HK-2 (cell line): ENCODE measurements around the gene TPD52L1.

ENCODE experiments used
- DNase-seq: peaks from one replicate; pipeline ENCODE4 v3.0.0-alpha.2; 2018; ENCODE audit not compliant: unreplicated experiment

Gene TPD52L1

GRCh38 chr6:125236536-125237327 is 83.2 kb downstream of the TPD52L1 start:
- DNase-seq = no peak

GRCh38 chr6:125237764-125238163 is 84.2 kb downstream of the TPD52L1 start:
- no peak for DNase-seq

- DNase-seq = no peak
Observed at GRCh38 chr6:125245109-125245508, 91.5 kb downstream of the TPD52L1 start.

DNA sequence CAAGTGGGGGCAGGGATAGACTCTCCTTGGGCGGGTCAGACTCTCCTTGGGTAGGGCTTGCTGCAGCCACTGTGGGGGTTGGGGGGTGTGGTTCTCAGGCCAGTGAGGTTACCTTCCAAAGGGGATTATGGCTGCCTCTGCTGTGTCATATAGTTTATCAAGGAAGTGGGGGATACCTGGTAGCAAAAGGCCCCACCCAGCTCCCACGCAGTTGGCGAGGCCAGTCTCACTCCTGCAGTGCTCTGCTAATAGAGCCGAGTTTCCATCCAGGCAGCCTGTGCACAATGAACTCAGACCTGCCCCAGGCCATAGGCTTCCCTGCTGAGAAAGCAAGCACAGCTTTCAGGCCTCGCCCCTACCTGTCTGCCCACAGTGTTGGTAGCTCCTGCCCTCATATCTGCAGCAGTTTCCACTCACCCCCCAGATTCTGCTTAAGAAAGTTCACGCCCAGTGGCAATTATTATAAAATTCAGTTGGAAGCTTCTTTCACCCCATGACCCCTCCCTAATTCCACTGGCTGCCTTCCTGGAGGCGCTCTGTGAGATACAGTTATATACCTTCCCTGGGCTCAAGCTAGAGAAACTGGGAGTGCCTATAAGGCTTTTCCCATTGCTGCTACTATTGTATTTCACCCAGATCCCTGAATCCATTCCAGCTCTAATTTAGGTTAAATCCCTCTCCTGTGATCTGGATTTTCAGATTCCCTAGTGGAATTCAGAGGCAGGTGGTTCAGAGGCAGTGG is 92.1 kb downstream of the TPD52L1 start:
- DNase-seq = no peak

DNA sequence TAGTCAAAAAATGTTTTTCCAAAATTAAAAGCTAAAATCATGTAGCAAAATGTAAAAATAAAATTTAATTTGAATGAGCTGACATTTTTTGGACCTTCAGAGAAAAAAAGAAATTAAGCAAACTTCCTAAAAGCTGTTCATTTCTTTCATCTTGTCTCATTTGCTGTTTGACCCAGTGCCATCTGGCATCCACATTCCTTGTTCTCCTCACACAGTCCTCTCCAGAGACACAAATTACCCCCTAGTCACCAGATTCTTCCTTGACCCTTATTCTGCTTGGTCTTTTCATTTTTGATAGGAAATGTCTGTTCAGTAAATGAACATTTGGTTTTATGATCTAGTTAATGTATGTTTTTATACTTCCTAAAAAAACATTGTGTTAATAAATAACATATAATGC is 93.0 kb downstream of the TPD52L1 start:
- DNase-seq = no peak

DNA sequence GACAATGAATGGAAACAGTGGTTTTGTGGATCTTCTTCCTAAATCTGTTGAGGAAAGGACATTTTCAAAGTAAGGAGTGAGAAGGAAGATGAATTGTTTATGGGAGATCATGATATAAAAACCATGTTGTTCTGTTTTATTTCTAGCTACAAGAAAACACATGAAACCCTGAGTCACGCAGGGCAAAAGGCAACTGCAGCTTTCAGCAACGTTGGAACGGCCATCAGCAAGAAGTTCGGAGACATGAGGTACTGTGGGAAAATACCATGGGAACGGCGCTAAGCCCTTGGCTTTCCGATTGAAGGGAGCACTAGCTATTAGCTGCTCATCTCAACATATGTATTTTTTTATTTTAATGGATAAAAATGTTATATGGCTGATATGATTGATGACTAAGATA is 94.6 kb downstream of the TPD52L1 start:
- DNase-seq = no peak

DNA sequence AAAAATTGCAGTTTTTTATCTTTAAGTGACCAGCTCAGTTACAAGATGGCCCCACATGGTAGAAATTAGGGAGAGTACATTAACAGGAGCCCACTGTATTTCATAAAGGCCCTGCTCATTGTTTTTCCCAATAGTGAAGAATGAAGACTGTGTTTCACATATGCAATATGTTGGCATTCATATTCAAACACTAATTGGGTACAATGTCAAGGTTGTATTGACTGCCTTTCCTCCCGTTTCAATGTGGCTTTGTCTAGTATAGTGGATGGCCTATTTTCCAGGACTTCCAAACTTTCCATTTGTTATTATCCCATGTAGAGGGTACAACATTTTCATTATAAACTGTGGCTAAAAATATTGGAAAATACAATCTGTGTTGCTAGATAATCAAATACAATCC is 96.9 kb downstream of the TPD52L1 start:
- no peak for DNase-seq

GRCh38 chr6:125251516-125252220 is 98.1 kb downstream of the TPD52L1 start:
- no peak for DNase-seq

DNA sequence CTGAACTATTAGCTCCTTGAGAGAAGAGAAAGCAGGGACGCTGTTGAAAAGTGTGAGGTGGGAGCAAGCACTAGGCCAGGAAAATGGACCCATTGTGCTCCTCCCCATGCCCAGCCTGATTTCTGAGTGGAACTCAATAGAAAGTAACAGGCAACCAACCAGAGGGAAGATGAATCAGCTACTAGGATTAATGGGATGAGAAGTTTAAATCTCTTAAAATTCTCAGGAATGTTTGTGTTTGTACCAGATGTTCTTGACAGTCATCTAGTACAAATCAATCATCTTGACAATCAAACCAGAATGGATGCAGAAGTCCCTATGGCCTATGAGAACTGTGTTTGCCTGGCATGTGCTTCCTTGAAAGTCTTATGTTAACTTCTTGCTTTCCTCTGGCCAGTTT is 99.3 kb downstream of the TPD52L1 start:
- no peak for DNase-seq

DNA sequence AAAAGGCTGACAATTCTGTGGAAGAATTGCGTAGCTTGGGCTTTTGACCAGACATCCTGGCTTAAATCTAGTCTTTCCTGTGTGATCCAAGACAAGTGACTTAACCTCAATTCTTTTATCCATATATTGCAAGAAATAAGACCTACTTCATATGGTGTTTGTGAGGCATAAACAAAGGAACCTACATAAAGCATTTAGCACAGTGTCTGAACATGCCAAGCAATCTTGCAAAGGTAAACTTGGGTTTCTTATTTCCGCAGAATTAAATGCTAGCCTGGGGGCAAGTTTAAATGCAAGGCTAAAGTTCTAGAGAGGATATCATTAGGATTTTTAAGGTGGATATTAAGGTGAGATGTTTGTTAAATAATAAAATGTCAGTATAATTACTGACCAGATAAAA is 100.3 kb downstream of the TPD52L1 start:
- no peak for DNase-seq

- no peak for DNase-seq
Observed at GRCh38 chr6:125254321-125254720, 100.7 kb downstream of the TPD52L1 start.

- no peak for DNase-seq
Observed at GRCh38 chr6:125255201-125255600, 101.6 kb downstream of the TPD52L1 start.

GRCh38 chr6:125257351-125257750 is 103.8 kb downstream of the TPD52L1 start:
- DNase-seq = no peak

- DNase-seq = no peak
Observed at GRCh38 chr6:125258651-125259353, 105.2 kb downstream of the TPD52L1 start.

GRCh38 chr6:125259354-125259736 is 105.8 kb downstream of the TPD52L1 start:
- DNase-seq = no peak

GRCh38 chr6:125262016-125263013 is 108.7 kb downstream of the TPD52L1 start:
- DNase-seq = no peak

DNA sequence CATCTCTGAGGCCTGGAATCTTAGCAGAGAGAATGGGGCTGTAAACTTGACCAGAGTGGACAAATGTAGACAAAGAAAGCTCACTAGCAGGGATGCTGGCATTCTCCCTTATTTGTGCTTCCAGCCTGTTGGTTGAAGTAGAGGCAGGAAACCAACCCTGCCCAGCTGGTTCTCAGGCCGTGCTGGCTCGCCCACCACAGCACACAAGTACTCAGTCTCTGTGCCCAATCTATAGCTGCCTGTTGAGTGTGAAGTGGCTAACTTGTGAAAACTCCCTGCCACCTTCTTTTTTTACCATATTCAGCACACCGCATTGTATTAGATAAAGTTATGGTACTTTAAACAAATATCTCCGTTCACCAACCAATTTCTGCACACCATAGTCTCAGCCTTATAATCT is 110.9 kb downstream of the TPD52L1 start:
- no peak for DNase-seq

- no peak for DNase-seq
Observed at GRCh38 chr6:125267806-125268523, 114.4 kb downstream of the TPD52L1 start.

- DNase-seq = no peak
Observed at GRCh38 chr6:125268765-125269164, 115.2 kb downstream of the TPD52L1 start.

GRCh38 chr6:125269328-125269985 is 115.9 kb downstream of the TPD52L1 start:
- no peak for DNase-seq
